ENCODE measurements around the gene DCAF8. TPM values are rescaled to one million over a fixed set of nuclear protein-coding genes. Genes with fewer than 3 reads are reported as not detected.

Gene DCAF8
- total RNA-seq, 1 donor from 2014 or later, result 88.4 TPM

- no peak overlapping the region for H3K27ac Mint-ChIP-seq (ENCODE audit: unreplicated experiment)
- H3K36me3 Mint-ChIP-seq (ENCODE audit: low read depth), result no peaks in the 10 kb centered on the region
- DNase-seq (ENCODE audit: low spot score), result no peak
- H3K4me1 Mint-ChIP-seq (ENCODE audit: low read depth), result peaks cover 28% of the 10 kb centered on the region
- TF ChIP-seq, protein P1, sequence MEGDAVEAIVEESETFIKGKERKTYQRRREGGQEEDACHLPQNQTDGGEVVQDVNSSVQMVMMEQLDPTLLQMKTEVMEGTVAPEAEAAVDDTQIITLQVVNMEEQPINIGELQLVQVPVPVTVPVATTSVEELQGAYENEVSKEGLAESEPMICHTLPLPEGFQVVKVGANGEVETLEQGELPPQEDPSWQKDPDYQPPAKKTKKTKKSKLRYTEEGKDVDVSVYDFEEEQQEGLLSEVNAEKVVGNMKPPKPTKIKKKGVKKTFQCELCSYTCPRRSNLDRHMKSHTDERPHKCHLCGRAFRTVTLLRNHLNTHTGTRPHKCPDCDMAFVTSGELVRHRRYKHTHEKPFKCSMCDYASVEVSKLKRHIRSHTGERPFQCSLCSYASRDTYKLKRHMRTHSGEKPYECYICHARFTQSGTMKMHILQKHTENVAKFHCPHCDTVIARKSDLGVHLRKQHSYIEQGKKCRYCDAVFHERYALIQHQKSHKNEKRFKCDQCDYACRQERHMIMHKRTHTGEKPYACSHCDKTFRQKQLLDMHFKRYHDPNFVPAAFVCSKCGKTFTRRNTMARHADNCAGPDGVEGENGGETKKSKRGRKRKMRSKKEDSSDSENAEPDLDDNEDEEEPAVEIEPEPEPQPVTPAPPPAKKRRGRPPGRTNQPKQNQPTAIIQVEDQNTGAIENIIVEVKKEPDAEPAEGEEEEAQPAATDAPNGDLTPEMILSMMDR (IDR thresholded peaks at IDR 0.05), result no peak
- no peak overlapping the region for H3K4me3 Mint-ChIP-seq (ENCODE audit: unreplicated experiment)
- no peaks in the 10 kb centered on the region for H3K9me3 Mint-ChIP-seq (ENCODE audit: low read depth)
- H3K27me3 Mint-ChIP-seq (ENCODE audit: low read depth), result peaks cover 7% of the 10 kb centered on the region
Observed at GRCh38 chr1:160171354-160171753, 91.0 kb downstream of the DCAF8 start.

- TF ChIP-seq, protein P1 (IDR thresholded peaks at IDR 0.05), result no peak
- Mint-ChIP-seq H3K27ac (ENCODE audit: unreplicated experiment) (no peak overlapping the region), H3K27me3 (ENCODE audit: low read depth) (peaks cover 7% of the 10 kb centered on the region), H3K36me3 (ENCODE audit: low read depth) (no peaks in the 10 kb centered on the region), H3K9me3 (ENCODE audit: low read depth) (no peaks in the 10 kb centered on the region), H3K4me3 (ENCODE audit: unreplicated experiment) (no peak overlapping the region), H3K4me1 (ENCODE audit: low read depth) (peaks cover 28% of the 10 kb centered on the region)
- DNase-seq (ENCODE audit: low spot score), result no peak
Observed at GRCh38 chr1:160169553-160170399, 92.6 kb downstream of the DCAF8 start.

GRCh38 chr1:160168609-160169369, 93.6 kb downstream of the DCAF8 start:
- Mint-ChIP-seq H3K36me3 (ENCODE audit: low read depth) (no peaks in the 10 kb centered on the region), H3K27me3 (ENCODE audit: low read depth) (peaks cover 8% of the 10 kb centered on the region), H3K4me3 (ENCODE audit: unreplicated experiment) (no peak overlapping the region), H3K9me3 (ENCODE audit: low read depth) (no peaks in the 10 kb centered on the region), H3K27ac (ENCODE audit: unreplicated experiment) (peak overlapping the region; percentile 17), H3K4me1 (ENCODE audit: low read depth) (peaks cover 28% of the 10 kb centered on the region)
- TF ChIP-seq, protein P1 (IDR thresholded peaks at IDR 0.05), result peak; percentile 26
- DNase-seq (ENCODE audit: low spot score), result no peak

DNA sequence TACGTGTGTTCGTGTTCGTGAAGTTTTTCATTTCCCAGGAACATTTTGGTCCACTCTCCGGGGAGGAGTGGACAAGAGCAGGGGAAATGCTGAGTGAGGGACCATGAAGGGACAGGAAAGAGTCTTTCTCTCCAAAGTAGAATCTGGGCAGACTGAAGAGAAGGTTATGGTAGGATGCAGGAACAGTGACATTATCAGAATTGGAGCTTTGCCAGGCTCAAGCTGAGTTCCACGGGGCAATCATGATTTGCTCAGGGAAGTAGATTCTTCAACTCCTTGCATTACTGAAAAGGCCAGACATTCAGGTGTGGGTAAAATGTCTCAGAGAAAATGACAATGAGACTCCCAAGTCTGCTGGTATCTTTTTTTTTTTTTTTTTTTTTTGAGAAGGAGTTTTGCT, 94.3 kb downstream of the DCAF8 start:
- peaks cover 8% of the 10 kb centered on the region for H3K27me3 Mint-ChIP-seq (ENCODE audit: low read depth)
- no peak overlapping the region for H3K27ac Mint-ChIP-seq (ENCODE audit: unreplicated experiment)
- H3K4me3 Mint-ChIP-seq (ENCODE audit: unreplicated experiment), result no peak overlapping the region
- no peak for DNase-seq (ENCODE audit: low spot score)
- TF ChIP-seq, protein P1 (IDR thresholded peaks at IDR 0.05), result peak; percentile 3
- H3K9me3 Mint-ChIP-seq (ENCODE audit: low read depth), result no peaks in the 10 kb centered on the region
- no peaks in the 10 kb centered on the region for H3K36me3 Mint-ChIP-seq (ENCODE audit: low read depth)
- H3K4me1 Mint-ChIP-seq (ENCODE audit: low read depth), result peaks cover 28% of the 10 kb centered on the region

- TF ChIP-seq, protein P1 (IDR thresholded peaks at IDR 0.05), result peak; percentile 27
- no peak for DNase-seq (ENCODE audit: low spot score)
- Mint-ChIP-seq H3K27ac (ENCODE audit: unreplicated experiment) (no peak overlapping the region), H3K4me1 (ENCODE audit: low read depth) (peaks cover 28% of the 10 kb centered on the region), H3K4me3 (ENCODE audit: unreplicated experiment) (no peak overlapping the region), H3K9me3 (ENCODE audit: low read depth) (no peaks in the 10 kb centered on the region), H3K27me3 (ENCODE audit: low read depth) (peaks cover 8% of the 10 kb centered on the region), H3K36me3 (ENCODE audit: low read depth) (no peaks in the 10 kb centered on the region)
Observed at GRCh38 chr1:160167580-160167979, 94.8 kb downstream of the DCAF8 start.
